Motor neuron (in vitro differentiated cells): ENCODE measurements around the gene ITPA. TPM values are rescaled to one million over a fixed set of nuclear protein-coding genes. Genes with fewer than 3 reads are reported as not detected.

Experiments
- ATAC-seq, 8 experiments: fragments of 200-7000 bp; cut with Tn5 transposase; replicated peaks in 6 of 8; 2 replicates each; pipeline ENCODE4 v1.8.0; 2021; ENCODE audit warnings: mild to moderate bottlenecking in 8 of 8, moderate library complexity in 8 of 8
- H3K27ac ChIP-seq, 2 donors: fragments of 250-450 bp; sonication (Bioruptor Pico); 2 replicates each; pipeline ENCODE4 v1.9.0; 2021; ENCODE audit warnings: antibody characterized with exemption in 2 of 2, mild to moderate bottlenecking in 2 of 2, moderate library complexity in 1 of 2
- H3K4me1 ChIP-seq, 2 donors: fragments of 250-450 bp; sonication (Bioruptor Pico); replicated peaks in 1 of 2; 2 replicates each; pipeline ENCODE4 v1.6.1; 2021; ENCODE audit warnings: antibody characterized with exemption in 2 of 2, mild to moderate bottlenecking in 2 of 2, moderate library complexity in 1 of 2
- H3K4me3 ChIP-seq, 5 donors: fragments of 250-450 bp; sonication (Bioruptor Pico); 2 replicates each; pipeline ENCODE4 v1.9.0; 2021; ENCODE audit warnings: antibody characterized with exemption in 5 of 5, mild to moderate bottlenecking in 5 of 5, moderate library complexity in 4 of 5
- WGBS, 10 experiments: fragments of 450-650 bp; shearing (Covaris generic); methylation state at CpG; one replicate each; pipeline ENCODE4 v1.0.0; 2022; 5-methylcytosine and 5-hydroxymethylcytosine counted together
- in situ Hi-C, 9 experiments: fragments of 400-800 bp; cut with MboI; loops; one replicate each; pipeline ENCODE4 v1.15.0; 2021; ENCODE audit warnings: low sequenced_read_pairs in 9 of 9, low pct_unique_long_range_greater_than_20kb in 2 of 9; ENCODE audit not compliant: unreplicated experiment in 9 of 9
- total RNA-seq, 8 experiments: library from RNA; unstranded; fragments of 300-600 nt; gene quantifications; 2 replicates each; pipeline versions ENCODE4 v1.2.3 to v1.2.4, GENCODE V29; 2022

The ITPA gene
- total RNA-seq: 10 to 100 TPM; 27.7 to 84.2 (median 45.5) TPM

GRCh38 chr20:3209257-3209945, at the start of gene ITPA:
TSS of gene ITPA (plus strand) at chr20:3209498. CDS start at chr20:3209552, 54 bp downstream.
- Histone ChIP-seq H3K4me1 (peaks cover 10 to 14% of the 10 kb centered on the region in 2 donors), H3K27ac (peak within 1 kb of the TSS; percentile 56 to 80), H3K4me3 (peak within 1 kb of the TSS; percentile 66 to 92 (median 70))
- in situ Hi-C loops: loop anchor here in 1 of 9 experiments (25.0 kb wide), 1 partner anchor 103 kb away; no protein-coding TSS in a partner anchor
- WGBS, 10 experiments: 0 to 3% (median 0%) methylated on average over 1 to 5 of the region's 48 CpGs; no CpG with 5 or more reads in 5 of the 10 experiments
- peak; percentile 59 to 73 (median 66) for ATAC-seq

DNA sequence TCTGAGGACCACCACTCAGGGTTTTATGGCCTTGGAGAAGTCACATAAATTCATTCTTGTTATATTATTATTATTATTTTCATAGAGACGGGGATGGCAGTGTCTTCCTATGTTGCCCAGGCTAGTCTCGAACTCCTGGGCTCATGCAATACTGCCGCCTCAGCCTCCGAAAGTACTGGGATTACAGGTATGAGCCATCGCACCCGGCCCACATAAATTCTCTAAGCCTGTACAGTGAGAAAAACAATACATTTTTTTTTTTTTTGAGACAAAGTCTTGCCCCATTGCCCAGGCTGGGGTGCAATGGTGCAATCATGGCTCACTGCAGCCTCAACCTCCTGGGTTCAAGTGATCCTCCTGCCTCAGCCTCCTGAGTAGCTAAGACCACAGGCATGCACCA, 48.9 kb upstream of the ITPA start:
- Histone ChIP-seq H3K4me1 (peaks cover 10 to 13% of the 10 kb centered on the region in 2 donors), H3K4me3 (peak overlapping the region in 3 of 5 donors; percentile 79 to 99 (median 89)), H3K27ac (no peak overlapping the region)
- WGBS, 10 experiments: 79 to 100% (median 93%) methylated on average over 1 to 6 of the region's 6 CpGs; no CpG with 5 or more reads in 1 of the 10 experiments
- no peak for ATAC-seq
- in situ Hi-C loops: no loop called here

GRCh38 chr20:3161316-3162079, 47.8 kb upstream of the ITPA start:
- Histone ChIP-seq H3K27ac (no peak overlapping the region), H3K4me3 (no peak overlapping the region), H3K4me1 (peaks cover 10 to 13% of the 10 kb centered on the region in 2 donors)
- ATAC-seq: no peak
- 53 to 93% (median 88%) methylated on average over 2 to 4 of the region's 5 CpGs; no CpG with 5 or more reads in 4 of the 10 experiments for WGBS, 10 experiments
- in situ Hi-C loops: no loop called here

DNA sequence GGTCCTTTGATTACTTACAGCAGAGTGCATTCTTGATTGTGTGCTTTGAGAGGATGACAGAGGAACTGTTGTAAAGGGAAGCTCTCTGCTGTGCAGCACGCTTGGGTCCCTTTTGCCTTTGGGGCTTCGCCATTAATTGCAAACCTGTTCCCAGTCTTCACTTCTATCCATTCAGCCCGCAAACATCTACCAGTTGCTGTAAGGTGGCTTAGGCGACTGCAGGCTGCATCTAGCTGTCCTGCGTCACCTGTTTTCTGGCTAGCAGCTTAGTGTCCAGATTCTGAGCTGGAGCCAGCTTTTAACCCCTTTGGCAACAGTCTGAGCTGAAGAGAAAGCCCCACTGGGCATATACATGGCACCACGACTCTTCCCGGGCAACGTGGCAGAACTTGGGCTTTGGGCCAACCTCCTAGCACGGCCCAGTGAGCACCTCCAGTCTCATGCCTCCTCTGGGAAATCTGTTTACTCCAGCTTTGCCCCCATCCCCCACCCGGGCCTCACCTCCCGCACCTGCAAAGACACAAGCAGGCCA, 47.2 kb upstream of the ITPA start:
- H3K4me3 ChIP-seq: no peak overlapping the region
- peaks cover 10 to 13% of the 10 kb centered on the region in 2 donors for H3K4me1 ChIP-seq
- in situ Hi-C loops: no loop called here
- WGBS, 10 experiments: 40 to 80% (median 60%) methylated on average over 1 to 6 of the region's 11 CpGs; no CpG with 5 or more reads in 3 of the 10 experiments
- no peak overlapping the region for H3K27ac ChIP-seq
- no peak for ATAC-seq

DNA sequence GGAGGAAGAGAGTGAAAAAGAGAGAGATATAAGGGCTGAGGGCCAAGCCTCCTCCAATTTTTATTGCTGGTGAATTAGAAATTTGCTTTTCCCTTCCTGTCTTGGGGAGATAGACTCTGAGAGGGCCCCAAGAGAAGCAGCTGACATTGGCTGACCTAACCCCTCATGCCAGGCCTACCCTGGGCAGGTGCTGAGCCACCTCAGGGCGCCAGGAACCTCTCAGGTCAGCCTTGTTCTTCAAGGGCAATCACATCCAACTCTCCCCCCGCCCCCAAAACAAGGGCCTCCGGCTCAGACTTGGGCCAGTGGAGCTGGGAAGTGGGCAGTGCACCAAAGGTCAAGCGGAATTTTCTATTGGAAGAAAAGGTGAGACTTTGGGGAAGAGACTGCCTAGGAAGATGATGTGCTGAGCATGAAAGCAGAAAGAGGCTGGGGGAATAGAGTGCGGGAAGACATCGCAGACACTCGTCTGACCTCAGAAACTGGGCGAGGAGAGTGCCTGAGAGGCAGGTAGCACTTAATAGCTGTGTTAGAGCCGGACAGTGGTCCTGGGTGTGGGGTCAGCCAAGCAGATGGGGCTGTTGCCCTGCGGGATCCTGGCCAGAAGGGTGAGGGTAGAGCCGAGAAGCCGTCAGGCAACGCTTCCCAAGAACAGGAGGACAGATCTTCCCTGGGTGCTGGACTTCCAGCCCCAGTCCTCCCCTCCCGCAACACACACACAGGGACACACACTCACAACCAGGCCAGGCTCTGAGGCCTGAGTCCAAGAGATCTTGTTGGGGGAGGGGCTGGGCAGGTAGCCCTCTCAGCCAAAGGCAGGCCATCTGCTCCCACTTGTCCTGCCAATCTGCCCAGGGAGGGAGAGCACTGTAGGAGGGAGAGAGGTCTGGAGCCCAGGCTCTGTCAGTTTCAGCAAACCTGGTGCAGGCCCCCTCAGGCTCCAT, 45.9 kb upstream of the ITPA start:
- H3K27ac ChIP-seq: no peak overlapping the region
- no peak for ATAC-seq
- in situ Hi-C loops: no loop called here
- no peak overlapping the region for H3K4me3 ChIP-seq
- peaks cover 4 to 5% of the 10 kb centered on the region in 2 donors for H3K4me1 ChIP-seq
- 70 to 90% (median 76%) methylated on average over 2 to 5 of the region's 14 CpGs; no CpG with 5 or more reads in 5 of the 10 experiments for WGBS, 10 experiments

DNA sequence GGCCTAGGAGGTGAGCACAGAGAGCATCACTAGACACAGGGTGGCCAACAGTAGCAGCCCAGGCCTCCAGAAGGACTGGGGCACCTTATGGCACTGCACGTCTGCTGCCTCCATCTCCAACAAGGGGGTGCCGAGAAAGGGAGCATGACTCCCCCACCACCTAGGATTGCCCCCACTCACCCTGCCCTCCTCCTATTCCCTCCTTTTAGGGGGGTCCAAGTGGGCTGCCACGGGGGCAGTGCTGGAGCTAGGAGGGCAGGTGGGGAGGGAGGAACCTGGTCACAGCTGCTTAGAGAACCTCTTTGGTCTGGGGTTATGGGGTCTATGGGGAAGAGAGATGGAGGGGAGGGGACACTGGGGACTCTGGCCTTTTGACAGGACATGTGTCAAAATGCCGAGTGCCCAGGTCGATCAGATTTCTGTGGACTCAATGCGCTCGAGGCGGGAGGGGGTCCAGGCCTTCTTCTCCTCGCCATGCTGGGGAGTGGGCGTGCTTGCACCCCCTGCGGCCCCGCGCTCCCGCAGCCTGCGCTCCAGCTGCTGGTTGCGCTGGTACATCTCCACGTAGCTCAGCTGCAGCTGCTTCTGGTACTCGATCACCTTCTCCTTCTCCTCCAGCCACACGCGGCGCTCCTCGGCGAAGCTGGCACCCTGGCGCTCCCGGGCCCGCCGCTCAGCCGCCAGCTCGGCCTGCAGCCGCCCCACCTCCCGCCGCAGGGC, 45.1 kb upstream of the ITPA start:
- ATAC-seq: no peak
- Histone ChIP-seq H3K27ac (no peak overlapping the region), H3K4me3 (no peak overlapping the region), H3K4me1 (no peaks in the 10 kb centered on the region)
- 60% methylated on average over 1 of the region's 32 CpGs; no CpG with 5 or more reads in 9 of the 10 experiments for WGBS, 10 experiments
- in situ Hi-C loops: no loop called here

DNA sequence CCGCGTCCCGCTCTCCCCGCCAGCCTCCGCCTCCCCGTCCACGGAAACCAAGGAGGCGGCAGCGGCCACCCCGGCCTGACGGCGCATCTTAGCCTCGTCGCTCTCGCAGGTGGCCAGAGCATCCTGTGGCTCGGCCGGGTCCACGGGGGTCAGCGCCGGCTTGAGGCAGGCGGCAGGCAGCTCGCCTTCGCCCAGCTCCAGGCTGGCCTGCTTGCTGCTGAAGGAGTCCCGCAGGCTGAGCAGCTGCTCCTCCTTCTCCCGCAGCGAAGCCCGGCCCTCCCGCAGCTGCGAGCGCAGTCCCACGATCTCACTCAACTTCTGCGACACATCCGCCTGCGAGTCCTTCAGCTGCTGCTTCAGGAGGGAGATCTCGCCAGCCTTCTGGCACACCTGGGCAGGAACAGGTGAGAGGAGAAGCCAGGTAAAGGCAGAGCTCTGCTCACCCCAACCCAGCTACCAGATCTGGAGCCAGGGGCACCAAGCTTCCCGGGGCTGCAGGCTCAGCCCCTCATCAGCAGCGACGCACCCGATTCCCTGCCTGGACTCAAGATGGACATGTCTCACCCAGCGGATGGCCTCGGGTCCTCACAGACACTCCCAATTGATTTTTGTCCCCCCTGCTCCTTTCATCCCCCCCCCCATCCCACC, 44.4 kb upstream of the ITPA start:
- WGBS, 10 experiments: 18 to 100% (median 84%) methylated on average over 1 to 11 of the region's 41 CpGs; no CpG with 5 or more reads in 6 of the 10 experiments
- in situ Hi-C loops: no loop called here
- no peaks in the 10 kb centered on the region for H3K4me1 ChIP-seq
- H3K27ac ChIP-seq: no peak overlapping the region
- H3K4me3 ChIP-seq: no peak overlapping the region
- ATAC-seq: no peak

DNA sequence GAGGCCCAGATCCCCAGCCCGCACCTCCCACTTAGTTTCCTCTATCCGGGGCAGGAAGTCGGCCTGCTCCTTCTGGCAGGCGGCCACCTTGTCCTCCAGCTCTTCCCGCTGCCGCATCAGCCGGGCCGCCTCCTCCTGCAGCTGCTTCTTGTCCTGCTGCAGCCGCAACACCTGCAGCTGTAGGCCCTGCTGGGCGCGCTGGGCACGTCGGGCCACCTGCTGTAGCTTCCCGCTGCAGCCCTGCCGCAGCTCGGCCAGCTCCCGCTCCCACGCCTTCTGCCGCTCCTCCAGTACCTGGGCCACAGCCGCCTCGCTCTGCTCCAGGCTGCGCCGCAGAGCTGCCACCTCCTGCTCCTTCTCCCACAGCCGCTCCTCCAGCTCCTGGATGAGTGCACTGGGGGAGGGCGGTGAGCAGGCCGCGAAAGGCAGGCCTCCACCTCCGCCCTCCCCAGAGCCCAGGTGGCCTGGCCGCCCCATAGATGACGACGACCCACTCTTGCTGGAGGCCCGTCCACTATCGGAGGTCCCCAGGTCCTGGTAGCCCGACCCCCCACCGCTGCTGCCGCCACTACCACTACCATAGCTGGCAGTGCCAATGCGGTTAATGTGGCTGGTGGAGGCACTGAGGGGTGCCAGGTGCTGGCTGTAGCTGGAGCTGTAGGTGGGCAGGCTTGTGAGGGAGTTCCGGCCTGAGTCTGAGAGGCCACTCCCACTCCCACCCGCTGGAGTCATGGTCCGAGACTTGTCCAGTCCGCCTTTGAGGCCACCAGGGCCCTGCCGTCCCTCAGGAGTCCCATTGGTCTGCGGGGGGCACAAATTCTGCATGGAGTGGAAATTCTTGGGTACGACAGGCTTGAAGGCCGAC, 43.6 kb upstream of the ITPA start:
- in situ Hi-C loops: no loop called here
- Histone ChIP-seq H3K27ac (no peak overlapping the region), H3K4me3 (no peak overlapping the region), H3K4me1 (no peaks in the 10 kb centered on the region)
- peak in 5 of 8 experiments; percentile 6 to 52 (median 25) for ATAC-seq
- 84 to 100% (median 92%) methylated on average over 1 to 32 of the region's 45 CpGs; no CpG with 5 or more reads in 5 of the 10 experiments for WGBS, 10 experiments

- in situ Hi-C loops: no loop called here
- 60% methylated on average over 1 of the region's 13 CpGs; no CpG with 5 or more reads in 9 of the 10 experiments for WGBS, 10 experiments
- H3K27ac ChIP-seq: no peak overlapping the region
- H3K4me3 ChIP-seq: no peak overlapping the region
- no peaks in the 10 kb centered on the region for H3K4me1 ChIP-seq
- ATAC-seq: no peak
Observed at GRCh38 chr20:3166338-3166912, 42.9 kb upstream of the ITPA start.

DNA sequence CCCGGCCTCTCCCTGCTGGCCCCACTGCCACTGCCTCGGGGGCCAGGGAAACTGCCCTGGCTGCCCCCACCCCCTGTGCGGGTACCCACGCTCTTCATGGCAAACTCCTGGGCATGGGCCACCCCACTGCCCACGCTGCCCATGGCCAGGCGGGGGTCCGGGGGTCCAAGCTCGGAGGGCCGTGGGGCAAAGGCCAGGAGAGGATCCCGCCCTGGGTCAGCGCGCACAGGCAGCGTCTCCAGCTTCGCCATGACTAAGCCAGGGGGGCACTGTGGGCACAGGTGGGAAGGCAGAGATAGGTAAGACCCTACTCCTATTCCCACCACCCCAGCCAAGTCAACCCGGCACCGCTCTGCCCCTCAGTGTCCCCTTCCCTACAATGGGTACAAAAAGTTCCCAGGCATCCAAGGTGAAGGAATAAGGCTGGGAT, 42.4 kb upstream of the ITPA start:
- Histone ChIP-seq H3K27ac (no peak overlapping the region), H3K4me3 (no peak overlapping the region), H3K4me1 (no peaks in the 10 kb centered on the region)
- ATAC-seq: no peak
- no CpG with 5 or more reads among the region's 16 CpGs for WGBS, 10 experiments
- in situ Hi-C loops: no loop called here

DNA sequence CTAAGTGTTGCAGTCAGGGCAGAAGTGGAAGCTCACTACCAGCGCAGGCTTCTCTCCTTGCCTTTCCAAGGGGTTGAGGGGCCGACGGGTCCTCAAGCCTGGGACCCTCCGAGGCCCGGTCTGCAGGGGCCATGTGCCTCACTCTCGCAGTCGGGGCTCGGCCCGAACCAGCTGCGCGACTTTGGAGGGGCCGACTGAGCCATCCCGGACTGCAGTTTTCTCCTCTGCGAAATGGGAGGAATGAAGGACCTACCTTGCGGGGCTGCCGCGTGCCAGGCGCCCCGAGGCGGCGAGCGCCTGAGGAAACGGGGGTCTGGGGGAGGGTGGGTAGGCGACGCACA, 41.6 kb upstream of the ITPA start:
- 80% methylated on average over 1 of the region's 25 CpGs; no CpG with 5 or more reads in 9 of the 10 experiments for WGBS, 10 experiments
- Histone ChIP-seq H3K27ac (no peak overlapping the region), H3K4me1 (peaks cover 2 to 4% of the 10 kb centered on the region in 2 donors), H3K4me3 (no peak overlapping the region)
- in situ Hi-C loops: no loop called here
- no peak for ATAC-seq
